ENCODE measurements around the gene QRICH1. TPM values are rescaled to one million over a fixed set of nuclear protein-coding genes. Genes with fewer than 3 reads are reported as not detected.

Gene QRICH1
- total and polyA plus RNA-seq, 12 donors, result 21.1 to 72.5 (median 57.6) TPM

- intact Hi-C loops (cut with DNase I), result loop anchor here in 1 of 10 donors (10.0 kb wide), 1 partner anchor 400 kb away; the partner anchor contains the start of genes AMT and NICN1
- no peak for DNase-seq
- Histone ChIP-seq H3K36me3 (peaks cover 0 to 52% (median 31%) of the 10 kb centered on the region in 9 donors), H3K27ac (no peak overlapping the region), H3K27me3 (no peaks in the 10 kb centered on the region), H3K4me1 (peaks cover 11 to 67% (median 43%) of the 10 kb centered on the region in 9 donors), H3K4me3 (no peak overlapping the region), H3K9me3 (no peaks in the 10 kb centered on the region)
- ATAC-seq, result no peak
- TF ChIP-seq, protein P1, sequence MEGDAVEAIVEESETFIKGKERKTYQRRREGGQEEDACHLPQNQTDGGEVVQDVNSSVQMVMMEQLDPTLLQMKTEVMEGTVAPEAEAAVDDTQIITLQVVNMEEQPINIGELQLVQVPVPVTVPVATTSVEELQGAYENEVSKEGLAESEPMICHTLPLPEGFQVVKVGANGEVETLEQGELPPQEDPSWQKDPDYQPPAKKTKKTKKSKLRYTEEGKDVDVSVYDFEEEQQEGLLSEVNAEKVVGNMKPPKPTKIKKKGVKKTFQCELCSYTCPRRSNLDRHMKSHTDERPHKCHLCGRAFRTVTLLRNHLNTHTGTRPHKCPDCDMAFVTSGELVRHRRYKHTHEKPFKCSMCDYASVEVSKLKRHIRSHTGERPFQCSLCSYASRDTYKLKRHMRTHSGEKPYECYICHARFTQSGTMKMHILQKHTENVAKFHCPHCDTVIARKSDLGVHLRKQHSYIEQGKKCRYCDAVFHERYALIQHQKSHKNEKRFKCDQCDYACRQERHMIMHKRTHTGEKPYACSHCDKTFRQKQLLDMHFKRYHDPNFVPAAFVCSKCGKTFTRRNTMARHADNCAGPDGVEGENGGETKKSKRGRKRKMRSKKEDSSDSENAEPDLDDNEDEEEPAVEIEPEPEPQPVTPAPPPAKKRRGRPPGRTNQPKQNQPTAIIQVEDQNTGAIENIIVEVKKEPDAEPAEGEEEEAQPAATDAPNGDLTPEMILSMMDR (IDR thresholded peaks at IDR 0.05), result no peak
- 74 to 81% methylated on average over 5 of the region's 5 CpGs for WGBS, 2 donors
Observed at GRCh38 chr3:49024449-49024848, 69.4 kb downstream of the QRICH1 start.

GRCh38 chr3:49023775-49024174, 70.1 kb downstream of the QRICH1 start:
- intact Hi-C loops (cut with DNase I), result loop anchor here in 1 of 10 donors (10.0 kb wide), 1 partner anchor 401 kb away; the partner anchor contains the start of genes AMT and NICN1
- Histone ChIP-seq H3K4me3 (no peak overlapping the region), H3K4me1 (peaks cover 10 to 69% (median 44%) of the 10 kb centered on the region in 9 donors), H3K36me3 (peaks cover 0 to 52% (median 31%) of the 10 kb centered on the region in 9 donors), H3K27me3 (no peaks in the 10 kb centered on the region), H3K9me3 (no peaks in the 10 kb centered on the region), H3K27ac (no peak overlapping the region)
- TF ChIP-seq, protein P1 (IDR thresholded peaks at IDR 0.05), result no peak
- ATAC-seq, result no peak
- no peak for DNase-seq
- 88 to 95% methylated on average over 4 of the region's 4 CpGs for WGBS, 2 donors

DNA sequence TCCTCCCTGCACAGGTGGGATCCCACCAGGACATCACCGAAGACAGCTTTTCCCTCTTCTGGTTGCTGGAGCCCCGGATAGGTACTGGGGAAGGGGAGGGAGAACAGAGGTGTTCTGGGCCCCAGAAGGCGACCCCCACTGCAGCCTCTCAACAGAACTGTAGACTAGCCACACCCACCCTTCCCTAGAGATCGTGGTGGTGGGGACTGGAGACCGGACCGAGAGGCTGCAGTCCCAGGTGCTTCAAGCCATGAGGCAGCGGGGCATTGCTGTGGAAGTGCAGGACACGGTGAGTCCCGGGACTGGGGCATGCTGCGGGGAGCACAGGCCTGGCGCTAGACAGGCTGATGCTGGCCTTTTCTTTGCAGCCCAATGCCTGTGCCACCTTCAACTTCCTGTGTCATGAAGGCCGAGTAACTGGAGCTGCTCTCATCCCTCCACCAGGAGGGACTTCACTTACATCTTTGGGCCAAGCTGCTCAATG, 71.1 kb downstream of the QRICH1 start:
- Histone ChIP-seq H3K27ac (peak overlapping the region in 9 of 10 donors; percentile 99 to 100 (median 100)), H3K9me3 (no peaks in the 10 kb centered on the region), H3K4me1 (peaks cover 4 to 65% (median 42%) of the 10 kb centered on the region in 9 donors), H3K36me3 (peaks cover 0 to 49% (median 31%) of the 10 kb centered on the region in 9 donors), H3K27me3 (no peaks in the 10 kb centered on the region), H3K4me3 (peak overlapping the region; percentile 69 to 99 (median 92))
- TF ChIP-seq, protein P1 (IDR thresholded peaks at IDR 0.05), result no peak
- DNase-seq, result no peak
- no peak for ATAC-seq
- intact Hi-C loops (cut with DNase I), result loop anchor here in 1 of 10 donors (1.0 to 10.0 kb wide), 2 partner anchors 33 to 402 kb away; partner anchors contain the start of genes AMT and NICN1
- 25 to 28% methylated on average over 12 of the region's 12 CpGs for WGBS, 2 donors

DNA sequence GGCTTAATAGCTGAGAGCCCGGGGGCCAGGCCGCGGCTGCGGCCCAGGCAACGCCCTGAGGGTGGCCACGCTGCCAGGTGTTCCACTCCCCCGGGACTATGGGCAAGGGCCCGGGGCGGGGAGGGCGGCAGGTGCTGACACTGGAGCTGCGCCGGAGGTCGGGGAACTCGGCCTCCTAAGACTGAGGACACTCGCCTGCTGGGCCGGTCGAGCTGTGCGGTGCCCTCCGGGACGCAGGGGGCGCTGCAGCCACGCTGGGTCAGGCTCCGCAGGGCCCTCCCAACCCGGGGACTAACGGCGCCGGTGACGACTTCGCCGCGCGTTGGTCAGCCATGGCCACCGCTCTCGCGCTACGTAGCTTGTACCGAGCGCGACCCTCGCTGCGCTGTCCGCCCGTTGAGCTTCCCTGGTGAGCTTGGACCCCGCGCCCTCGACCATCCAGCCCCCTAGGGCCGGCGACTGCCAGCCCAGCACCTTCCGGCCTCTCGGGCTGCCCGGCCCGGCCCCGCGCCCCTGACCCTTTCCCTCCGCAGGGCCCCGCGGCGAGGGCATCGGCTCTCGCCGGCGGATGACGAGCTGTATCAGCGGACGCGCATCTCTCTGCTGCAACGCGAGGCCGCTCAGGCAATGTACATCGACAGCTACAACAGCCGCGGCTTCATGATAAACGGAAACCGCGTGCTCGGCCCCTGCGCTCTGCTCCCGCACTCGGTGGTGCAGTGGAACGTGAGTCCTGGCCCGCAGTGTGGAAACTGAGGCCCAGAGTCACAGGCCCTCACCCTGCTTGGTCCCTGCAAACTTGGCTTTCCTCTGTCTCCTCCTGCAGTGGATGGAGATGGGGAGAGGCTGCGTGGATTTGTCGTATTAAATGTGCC, 71.8 kb downstream of the QRICH1 start, which contains the start of gene NDUFAF3:
Gene NDUFAF3, plus strand, starts transcription at position 309 of the 875 bp plus-strand sequence. Its CDS starts 24 bp downstream, at position 333.
- TF ChIP-seq, protein P1 (IDR thresholded peaks at IDR 0.05), result peak; percentile 92 to 100 (median 99)
- intact Hi-C loops (cut with DNase I), result loop anchor here in 3 of 10 donors (1.0 to 10.0 kb wide), 3 partner anchors 33 to 403 kb away; partner anchors contain the start of genes AMT (in 1 of the 3) and NICN1 (in 1 of the 3)
- WGBS, 2 donors, result 0% methylated on average over 73 to 83 of the region's 83 CpGs
- ATAC-seq (peak; percentile 82 to 91 (median 89)), DNase-seq (peak; percentile 92 to 95)
- Histone ChIP-seq H3K36me3 (peaks cover 0 to 43% (median 31%) of the 10 kb centered on the region in 9 donors), H3K9me3 (no peaks in the 10 kb centered on the region), H3K27me3 (no peaks in the 10 kb centered on the region), H3K27ac (peak within 1 kb of the TSS; percentile 98 to 100 (median 100)), H3K4me3 (peak within 1 kb of the TSS; percentile 69 to 99 (median 92)), H3K4me1 (peaks cover 8 to 72% (median 49%) of the 10 kb centered on the region in 9 donors)
